ENCODE measurements around the gene SLC26A2. TPM values are rescaled to one million over a fixed set of nuclear protein-coding genes. Genes with fewer than 3 reads are reported as not detected.

The SLC26A2 gene
- total and polyA plus RNA-seq, 10 of the 15 experiments (the other 5 are each of a cell fraction or from before 2014, with no cell fraction given), result 1.7 to 6.4 (median 4.2) TPM

- TF ChIP-seq RCOR1 (conservative IDR thresholded peaks at IDR 0.05; ENCODE audit: low read depth, low read length), result no peak
- no peak for TF ChIP-seq MEF2B (IDR thresholded peaks at IDR 0.05; ENCODE audit: partially characterized antibody, poor library complexity, severe bottlenecking)
- no peak for TF ChIP-seq SPI1 (IDR thresholded peaks at IDR 0.05; ENCODE audit: borderline replicate concordance, insufficient read depth, low read depth, low read length)
- TF ChIP-seq SKIL (IDR thresholded peaks at IDR 0.05; ENCODE audit: low read depth, poor library complexity, severe bottlenecking), result no peak
Measured at GRCh38 chr5:149938279-149938678, 22.3 kb upstream of the SLC26A2 start (continued).

GRCh38 chr5:149938791-149939358, 21.7 kb upstream of the SLC26A2 start:
- POLR2A ChIA-PET, result no interaction called here
- Histone ChIP-seq H3K4me3 (no peak overlapping the region), H3K4me1 (ENCODE audit: control insufficient read depth, insufficient read depth, low read length) (no peaks in the 10 kb centered on the region), H3K79me2 (ENCODE audit: control insufficient read depth, insufficient read depth, low read length) (no peaks in the 10 kb centered on the region), H3K36me3 (ENCODE audit: control insufficient read depth in 2 of 2, insufficient read depth in 2 of 2, low read length in 1 of 2) (no peaks in the 10 kb centered on the region), H3K9ac (ENCODE audit: control insufficient read depth, insufficient read depth, low read length) (no peak overlapping the region), H3K27me3 (replicated peaks in 1 of 2; ENCODE audit: control insufficient read depth in 2 of 2, insufficient read depth in 2 of 2, low read length in 1 of 2) (no peaks in the 10 kb centered on the region; a peak in 1 of 4 replicates), H3K9me3 (replicated peaks; ENCODE audit: control insufficient read depth, insufficient read depth, low read length) (no peaks in the 10 kb centered on the region), H3K4me2 (ENCODE audit: control insufficient read depth, insufficient read depth) (no peak overlapping the region), H4K20me1 (ENCODE audit: control insufficient read depth, insufficient read depth) (no peaks in the 10 kb centered on the region), H2AFZ (ENCODE audit: control insufficient read depth, low read depth, low read length) (no peak overlapping the region), H3K27ac (ENCODE audit: control insufficient read depth, insufficient read depth) (no peak overlapping the region)
- BruUV-seq (replicated peaks), result no TSS peak
- intact Hi-C loops (cut with micrococcal nuclease; ENCODE audit: unreplicated experiment), result no loop called here
- TF ChIP-seq SMC3 (IDR thresholded peaks at IDR 0.05; ENCODE audit: borderline replicate concordance, low read length), result no peak
- TF ChIP-seq HDGF (IDR thresholded peaks at IDR 0.05), result no peak
- CTCF ChIA-PET, result no interaction called here
- SMC1A ChIA-PET (ENCODE audit: uncharacterized antibody, unreplicated experiment), result interaction anchor here (0.8 to 0.9 kb wide), 2 partner anchors 10 to 21 kb away, joined by 3 read pairs; no protein-coding TSS in a partner anchor
- RAD21 ChIA-PET (ENCODE audit: unreplicated experiment), result no interaction called here
- FAIRE-seq (no peak), DNase-seq (ENCODE audit: low read depth, low spot score) (no peak), ATAC-seq (no peak)
- WGBS (ENCODE audit: insufficient coverage, insufficient replicate concordance, low lambda C conversion rate, missing lambda C conversion rate), result 63% methylated on average over 6 of the region's 6 CpGs
- in situ Hi-C loops (cut with MboI), result no loop called here
